GM12878 (cell line): ENCODE measurements around the gene SMURF1. TPM values are rescaled to one million over a fixed set of nuclear protein-coding genes. Genes with fewer than 3 reads are reported as not detected.
"Not testable (repeated sequence)": the region's sequence is repeated elsewhere in the genome, so short reads cannot be mapped to it uniquely, and the experiment has no call there.

ENCODE experiments used
- ATAC-seq: fragments of 200-7000 bp; cut with Tn5 transposase; 3 replicates; pipeline ENCODE4 v1.9.1; 2020; ENCODE audit warnings: mild to moderate bottlenecking, moderate library complexity
- BruUV-seq: library from RNA; stranded (reverse); fragments of 400-500 nt; replicated peaks from 2 replicates; lab custom pipeline; 2021; lab: Mats Ljungman, UMichigan
- CTCF ChIA-PET: fragments of 300-600 bp; sonication (Branson Sonifier 250); formaldehyde crosslinking; extraction: SDS; loops from one replicate; lab custom pipeline; 2021; ENCODE audit warnings: inconsistent platforms; lab: Yijun Ruan, JAX
- POLR2A ChIA-PET: fragments of 350-600 bp; formaldehyde crosslinking; extraction: SDS; loops from one replicate; lab custom pipeline; 2021; ENCODE audit warnings: inconsistent platforms; lab: Charles Lee
- RAD21 ChIA-PET: fragments of 300-600 bp; sonication (Branson Sonifier 250); formaldehyde crosslinking; loops from one replicate; lab custom pipeline; 2023; ENCODE audit warnings: antibody characterized with exemption; ENCODE audit not compliant: unreplicated experiment; lab: Charles Lee
- SMC1A ChIA-PET: fragments of 300-600 bp; sonication (Branson Sonifier 250); formaldehyde crosslinking; loops from one replicate; lab custom pipeline; 2023; ENCODE audit not compliant: unreplicated experiment, uncharacterized antibody; lab: Charles Lee
- DNase-seq: peaks from one replicate; pipeline ENCODE4 v3.0.0-alpha.2; 2011; ENCODE audit warnings: low read depth, low spot score
- FAIRE-seq: peaks from 3 replicates; lab custom pipeline; 2011; peaks lifted over from hg19 to GRCh38; lab: Jason Lieb, UNC
- H2AFZ ChIP-seq: 2 replicates; pipeline ENCODE4 v1.6.0; 2011; ENCODE audit warnings: low read depth, low read length, control low read depth; ENCODE audit not compliant: control insufficient read depth
- H3K27ac ChIP-seq: 2 replicates; pipeline ENCODE4 v1.5.1; 2011; ENCODE audit warnings: control low read depth; ENCODE audit not compliant: control insufficient read depth, insufficient read depth
- H3K27me3 ChIP-seq, 2 experiments: replicated peaks in 1 of 2; 2 replicates each; pipeline versions ENCODE4 v1.6.0 to v1.6.1; 2011; ENCODE audit warnings: low read length in 1 of 2; ENCODE audit not compliant: control insufficient read depth in 2 of 2, insufficient read depth in 2 of 2
- H3K36me3 ChIP-seq, 2 experiments: 2 replicates each; pipeline ENCODE4 v1.5.1; 2011; ENCODE audit warnings: low read length in 1 of 2; ENCODE audit not compliant: control insufficient read depth in 2 of 2, insufficient read depth in 2 of 2
- H3K4me1 ChIP-seq: 2 replicates; pipeline ENCODE4 v1.6.1; 2011; ENCODE audit warnings: mild to moderate bottlenecking, low read length, moderate library complexity, mixed read lengths; ENCODE audit not compliant: control insufficient read depth, insufficient read depth
- H3K4me2 ChIP-seq: 2 replicates; pipeline ENCODE4 v1.6.0; 2011; ENCODE audit warnings: control low read depth; ENCODE audit not compliant: control insufficient read depth, insufficient read depth
- H3K4me3 ChIP-seq: fragments of 200-600 bp; sonication (generic); 2 replicates; pipeline ENCODE4 v1.5.1; 2016
- H3K79me2 ChIP-seq: 2 replicates; pipeline ENCODE4 v1.6.0; 2011; ENCODE audit warnings: low read length; ENCODE audit not compliant: control insufficient read depth, insufficient read depth
- H3K9ac ChIP-seq: 2 replicates; pipeline ENCODE4 v1.8.0; 2011; ENCODE audit warnings: low read length, control low read depth, mixed read lengths; ENCODE audit not compliant: control insufficient read depth, insufficient read depth
- H3K9me3 ChIP-seq: replicated peaks from 3 replicates; pipeline ENCODE4 v1.5.1; 2011; ENCODE audit warnings: mild to moderate bottlenecking, low read length; ENCODE audit not compliant: control insufficient read depth, insufficient read depth
- H4K20me1 ChIP-seq: 2 replicates; pipeline ENCODE4 v1.6.0; 2011; ENCODE audit not compliant: control insufficient read depth, insufficient read depth
- MEF2B ChIP-seq: fragments of 450-650 bp; IDR thresholded peaks from 2 replicates; pipeline ENCODE4 v1.6.1; 2018; ENCODE audit warnings: mild to moderate bottlenecking, moderate library complexity; ENCODE audit not compliant: partially characterized antibody, poor library complexity, severe bottlenecking
- USF1 ChIP-seq: IDR thresholded peaks from 2 replicates; pipeline ENCODE4 v1.6.1; 2011; ENCODE audit warnings: borderline replicate concordance, low read depth, mild to moderate bottlenecking, moderate library complexity, mixed read lengths, low read length; ENCODE audit not compliant: insufficient read depth; ENCODE audit errors: extremely low read length
- WGBS: methylation state at CpG from one replicate; pipeline ENCODE4 v1.1.6; 2016; ENCODE audit warnings: low lambda C conversion rate; ENCODE audit not compliant: insufficient replicate concordance, insufficient coverage; ENCODE audit errors: missing lambda C conversion rate; 5-methylcytosine and 5-hydroxymethylcytosine counted together
- in situ Hi-C: fragments of 300-500 bp; cut with MboI; formaldehyde crosslinking; loops from 9 replicates; pipeline ENCODE4 v1.14.3; 2018; ENCODE audit warnings: mixed read lengths
- intact Hi-C: fragments of 100-400 bp; cut with micrococcal nuclease; formaldehyde crosslinking; loops from one replicate; pipeline ENCODE4 v1.14.2; 2022; ENCODE audit not compliant: unreplicated experiment
- polyA plus RNA-seq, 11 experiments: library from polyadenylated mRNA; depleted of rRNA in 4 of 11; unstranded in 6 of 11; stranded (reverse) in 5 of 11; fragments of >200 nt; fragmentation: Nextera tagmentation in 4 of 11; fragmentation: Illumina TruSeq in 1 of 11; extraction: Ambion mirVana in 4 of 11; extraction: Trizol in 1 of 11; gene quantifications; 1 replicate in 1 of 11; 2 replicates in 10 of 11; pipeline versions ENCODE4 v1.2.1 to v1.2.3, GENCODE V29; 2011 to 2016; ENCODE audit warnings: inconsistent platforms in 2 of 11, missing spikeins in 2 of 11, low read depth in 1 of 11
- total RNA-seq, 4 experiments: library from RNA; depleted of rRNA in 3 of 4; stranded (reverse); fragments of >200 nt in 3 of 4; fragmentation: Illumina TruSeq in 1 of 4; extraction: Trizol in 1 of 4; gene quantifications; 2 replicates each; pipeline versions ENCODE4 v1.2.1 to v1.2.3, GENCODE V29; 2013 to 2021

SMURF1 gene
- total and polyA plus RNA-seq, 10 of the 15 experiments (the other 5 are each of a cell fraction or from before 2014, with no cell fraction given): 0.76 to 14.0 (median 7.9) TPM

- TF ChIP-seq USF1: no peak
Measured at GRCh38 chr7:99104631-99105030, 39.3 kb downstream of the SMURF1 start (continued).

- H3K4me2 ChIP-seq, intact Hi-C loops, H4K20me1 ChIP-seq, POLR2A ChIA-PET, RAD21 ChIA-PET, H3K4me3 ChIP-seq, H3K27ac ChIP-seq, H3K36me3 ChIP-seq, H3K27me3 ChIP-seq, H3K4me1 ChIP-seq, CTCF ChIA-PET, H3K9me3 ChIP-seq, H3K9ac ChIP-seq, ATAC-seq, H2AFZ ChIP-seq, FAIRE-seq, DNase-seq, in situ Hi-C loops, BruUV-seq: not testable (repeated sequence)
- H3K79me2 ChIP-seq: peaks cover 12% of the 10 kb centered on the region
- 59% methylated on average over 13 of the region's 13 CpGs for WGBS
- SMC1A ChIA-PET: interaction anchor here (1.6 to 2.4 kb wide), 2 partner anchors 9 to 11 kb away, joined by 4 to 15 read pairs; no protein-coding TSS in a partner anchor
- TF ChIP-seq MEF2B: peak; percentile 23
Measured at GRCh38 chr7:99103836-99104235, 40.1 kb downstream of the SMURF1 start.
